GM12878 (cell line): ENCODE data around the gene CCDC107. TPM values are rescaled to one million over a fixed set of nuclear protein-coding genes. Genes with fewer than 3 reads are reported as not detected.

ENCODE experiments used
- CBFB ChIP-seq: IDR thresholded peaks from 2 replicates; pipeline ENCODE4 v1.6.1; 2016; ENCODE audit warnings: antibody characterized with exemption, low read depth
- CHD1 ChIP-seq: IDR thresholded peaks from 2 replicates; pipeline ENCODE4 v1.6.1; 2012; ENCODE audit warnings: low read depth, low read length, improper control_type of control experiment
- DPF2 ChIP-seq: fragments of 450-650 bp; IDR thresholded peaks from 2 replicates; pipeline ENCODE4 v1.6.1; 2017; ENCODE audit warnings: mild to moderate bottlenecking
- E2F8 ChIP-seq: fragments of 450-650 bp; IDR thresholded peaks from 2 replicates; pipeline ENCODE4 v1.6.1; 2018; ENCODE audit warnings: mild to moderate bottlenecking, low read depth, moderate library complexity; ENCODE audit not compliant: partially characterized antibody
- MAX ChIP-seq: IDR thresholded peaks from 2 replicates; pipeline ENCODE4 v1.6.1; 2012; ENCODE audit warnings: low read depth, low read length, improper control_type of control experiment
- MXI1 ChIP-seq: fragments of 150-350 bp; IDR thresholded peaks from 2 replicates; pipeline ENCODE4 v1.6.1; 2011; ENCODE audit warnings: low read depth, mild to moderate bottlenecking, inconsistent platforms, low read length, improper control_type of control experiment
- NR2C2 ChIP-seq: IDR thresholded peaks from 2 replicates; pipeline ENCODE4 v1.6.1; 2011; ENCODE audit warnings: borderline replicate concordance, low read depth; ENCODE audit not compliant: control insufficient read depth, insufficient read length
- RAD51 ChIP-seq: fragments of 450-650 bp; IDR thresholded peaks from 2 replicates; pipeline ENCODE4 v1.6.1; 2016; ENCODE audit warnings: moderate library complexity, mild to moderate bottlenecking, inconsistent platforms
- RB1 ChIP-seq: fragments of 450-650 bp; formaldehyde crosslinking; IDR thresholded peaks from 2 replicates; pipeline ENCODE4 v1.6.1; 2017; ENCODE audit warnings: mild to moderate bottlenecking, borderline replicate concordance
- SMAD5 ChIP-seq: IDR thresholded peaks from 2 replicates; pipeline ENCODE4 v1.6.1; 2016; ENCODE audit warnings: antibody characterized with exemption, low read depth
- SMARCA5 ChIP-seq: fragments of 450-650 bp; IDR thresholded peaks from 2 replicates; pipeline ENCODE4 v1.6.1; 2017; ENCODE audit warnings: mild to moderate bottlenecking
- STAT1 ChIP-seq: fragments of 450-650 bp; conservative IDR thresholded peaks from 2 replicates; pipeline ENCODE4 v1.6.1; 2014; ENCODE audit warnings: antibody characterized with exemption, mild to moderate bottlenecking
- TCF3 ChIP-seq: IDR thresholded peaks from 2 replicates; pipeline ENCODE4 v1.6.1; 2012; ENCODE audit warnings: low read depth, mild to moderate bottlenecking, low read length, borderline replicate concordance; ENCODE audit not compliant: insufficient read depth
- ZBTB4 ChIP-seq: fragments of 450-650 bp; formaldehyde crosslinking; IDR thresholded peaks from 2 replicates; pipeline ENCODE4 v1.4.0; 2022; ENCODE audit warnings: mild to moderate bottlenecking, moderate library complexity
- polyA plus RNA-seq, 11 experiments: library from polyadenylated mRNA; depleted of rRNA in 4 of 11; unstranded in 6 of 11; stranded (reverse) in 5 of 11; fragments of >200 nt; fragmentation: Nextera tagmentation in 4 of 11; fragmentation: Illumina TruSeq in 1 of 11; extraction: Ambion mirVana in 4 of 11; extraction: Trizol in 1 of 11; gene quantifications; 1 replicate in 1 of 11; 2 replicates in 10 of 11; pipeline versions ENCODE4 v1.2.1 to v1.2.3, GENCODE V29; 2011 to 2016; ENCODE audit warnings: inconsistent platforms in 2 of 11, missing spikeins in 2 of 11, low read depth in 1 of 11
- total RNA-seq, 4 experiments: library from RNA; depleted of rRNA in 3 of 4; stranded (reverse); fragments of >200 nt in 3 of 4; fragmentation: Illumina TruSeq in 1 of 4; extraction: Trizol in 1 of 4; gene quantifications; 2 replicates each; pipeline versions ENCODE4 v1.2.1 to v1.2.3, GENCODE V29; 2013 to 2021
- TF ChIP-seq, protein P1 (sequence below): IDR thresholded peaks from 2 replicates; pipeline ENCODE4 v1.6.1; 2012; ENCODE audit warnings: mild to moderate bottlenecking, low read depth, low read length
- TF ChIP-seq, protein P2 (sequence below), 3 experiments: IDR thresholded peaks in 2 of 3; conservative IDR thresholded peaks in 1 of 3; 2 replicates each; pipeline ENCODE4 v1.5.1; 2011; ENCODE audit warnings: low read depth in 3 of 3, low read length in 3 of 3, mild to moderate bottlenecking in 3 of 3, control low read depth in 2 of 3, moderate library complexity in 2 of 3, inconsistent platforms in 1 of 3, mixed read lengths in 1 of 3; ENCODE audit not compliant: control insufficient read depth in 2 of 3, insufficient read depth in 1 of 3; ENCODE audit errors: extremely low read depth in 1 of 3

CCDC107 gene
- total and polyA plus RNA-seq, 10 of the 15 experiments (the other 5 are each of a cell fraction or from before 2014, with no cell fraction given) = 0.19 to 18.3 (median 10.6) TPM

GRCh38 chr9:35696520-35697215 lies 38.6 kb downstream of the CCDC107 start (continued):
- TF ChIP-seq SMARCA5 (peak; percentile 50; the same call in 1 of the 2 replicates), E2F8 (no peak), STAT1 (no peak), DPF2 (no peak), CHD1 (no peak), TCF3 (no peak), ZBTB4 (CRISPR knock-in tag) (no peak), MAX (no peak), CBFB (no peak), RB1 (0 out of 2 replicates have a peak, but pooled peaks have one; percentile 49), RAD51 (no peak), NR2C2 (no peak), MXI1 (no peak), SMAD5 (no peak)
- TF ChIP-seq, protein P1, sequence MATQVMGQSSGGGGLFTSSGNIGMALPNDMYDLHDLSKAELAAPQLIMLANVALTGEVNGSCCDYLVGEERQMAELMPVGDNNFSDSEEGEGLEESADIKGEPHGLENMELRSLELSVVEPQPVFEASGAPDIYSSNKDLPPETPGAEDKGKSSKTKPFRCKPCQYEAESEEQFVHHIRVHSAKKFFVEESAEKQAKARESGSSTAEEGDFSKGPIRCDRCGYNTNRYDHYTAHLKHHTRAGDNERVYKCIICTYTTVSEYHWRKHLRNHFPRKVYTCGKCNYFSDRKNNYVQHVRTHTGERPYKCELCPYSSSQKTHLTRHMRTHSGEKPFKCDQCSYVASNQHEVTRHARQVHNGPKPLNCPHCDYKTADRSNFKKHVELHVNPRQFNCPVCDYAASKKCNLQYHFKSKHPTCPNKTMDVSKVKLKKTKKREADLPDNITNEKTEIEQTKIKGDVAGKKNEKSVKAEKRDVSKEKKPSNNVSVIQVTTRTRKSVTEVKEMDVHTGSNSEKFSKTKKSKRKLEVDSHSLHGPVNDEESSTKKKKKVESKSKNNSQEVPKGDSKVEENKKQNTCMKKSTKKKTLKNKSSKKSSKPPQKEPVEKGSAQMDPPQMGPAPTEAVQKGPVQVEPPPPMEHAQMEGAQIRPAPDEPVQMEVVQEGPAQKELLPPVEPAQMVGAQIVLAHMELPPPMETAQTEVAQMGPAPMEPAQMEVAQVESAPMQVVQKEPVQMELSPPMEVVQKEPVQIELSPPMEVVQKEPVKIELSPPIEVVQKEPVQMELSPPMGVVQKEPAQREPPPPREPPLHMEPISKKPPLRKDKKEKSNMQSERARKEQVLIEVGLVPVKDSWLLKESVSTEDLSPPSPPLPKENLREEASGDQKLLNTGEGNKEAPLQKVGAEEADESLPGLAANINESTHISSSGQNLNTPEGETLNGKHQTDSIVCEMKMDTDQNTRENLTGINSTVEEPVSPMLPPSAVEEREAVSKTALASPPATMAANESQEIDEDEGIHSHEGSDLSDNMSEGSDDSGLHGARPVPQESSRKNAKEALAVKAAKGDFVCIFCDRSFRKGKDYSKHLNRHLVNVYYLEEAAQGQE = no peak
- TF ChIP-seq, protein P2, sequence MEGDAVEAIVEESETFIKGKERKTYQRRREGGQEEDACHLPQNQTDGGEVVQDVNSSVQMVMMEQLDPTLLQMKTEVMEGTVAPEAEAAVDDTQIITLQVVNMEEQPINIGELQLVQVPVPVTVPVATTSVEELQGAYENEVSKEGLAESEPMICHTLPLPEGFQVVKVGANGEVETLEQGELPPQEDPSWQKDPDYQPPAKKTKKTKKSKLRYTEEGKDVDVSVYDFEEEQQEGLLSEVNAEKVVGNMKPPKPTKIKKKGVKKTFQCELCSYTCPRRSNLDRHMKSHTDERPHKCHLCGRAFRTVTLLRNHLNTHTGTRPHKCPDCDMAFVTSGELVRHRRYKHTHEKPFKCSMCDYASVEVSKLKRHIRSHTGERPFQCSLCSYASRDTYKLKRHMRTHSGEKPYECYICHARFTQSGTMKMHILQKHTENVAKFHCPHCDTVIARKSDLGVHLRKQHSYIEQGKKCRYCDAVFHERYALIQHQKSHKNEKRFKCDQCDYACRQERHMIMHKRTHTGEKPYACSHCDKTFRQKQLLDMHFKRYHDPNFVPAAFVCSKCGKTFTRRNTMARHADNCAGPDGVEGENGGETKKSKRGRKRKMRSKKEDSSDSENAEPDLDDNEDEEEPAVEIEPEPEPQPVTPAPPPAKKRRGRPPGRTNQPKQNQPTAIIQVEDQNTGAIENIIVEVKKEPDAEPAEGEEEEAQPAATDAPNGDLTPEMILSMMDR (IDR thresholded peaks at IDR 0.05 in 2 of 3, conservative IDR thresholded peaks at IDR 0.05 in 1 of 3; ENCODE audit: control insufficient read depth in 2 of 3, extremely low read depth in 1 of 3, insufficient read depth in 1 of 3, low read depth in 3 of 3, low read length in 3 of 3) = peak; percentile 78 to 98 (median 97)
